Mesothelial cell of epicardium (in vitro differentiated cells): ENCODE data around the gene SPRR1B. TPM values are rescaled to one million over a fixed set of nuclear protein-coding genes. Genes with fewer than 3 reads are reported as not detected.

ENCODE experiments used
- DNase-seq, 2 experiments: peaks; one replicate each; pipeline ENCODE4 v3.0.0; 2021; ENCODE audit warnings: low spot score in 2 of 2; ENCODE audit not compliant: unreplicated experiment in 2 of 2
- H3K27ac Mint-ChIP-seq: 2 replicates; pipeline ENCODE4 v1.8.0; 2021; ENCODE audit warnings: mixed read lengths
- H3K27me3 Mint-ChIP-seq: 2 replicates; pipeline ENCODE4 v1.8.0; 2021; ENCODE audit warnings: low read depth, mixed read lengths
- H3K36me3 Mint-ChIP-seq: 2 replicates; pipeline ENCODE4 v1.8.0; 2021; ENCODE audit warnings: mixed read lengths
- H3K4me1 Mint-ChIP-seq: 2 replicates; pipeline ENCODE4 v1.8.0; 2021; ENCODE audit warnings: mixed read lengths
- H3K4me3 Mint-ChIP-seq: 2 replicates; pipeline ENCODE4 v1.8.0; 2021; ENCODE audit warnings: mild to moderate bottlenecking, moderate library complexity, mixed read lengths
- H3K9me3 Mint-ChIP-seq: 2 replicates; pipeline ENCODE4 v1.8.0; 2021; ENCODE audit warnings: mixed read lengths
- CTCF ChIP-seq: fragments of 200-600 bp; sonication (generic); IDR thresholded peaks from one replicate; pipeline ENCODE4 v1.5.0; 2021; ENCODE audit warnings: antibody characterized with exemption; ENCODE audit not compliant: unreplicated experiment
- total RNA-seq: library from RNA; stranded (reverse); gene quantifications from 3 replicates; pipeline ENCODE4 v1.2.1, GENCODE V29; 2021

SPRR1B gene
- total RNA-seq, 1 donor from 2014 or later, result not detected

- no peak for DNase-seq
- H3K4me3 Mint-ChIP-seq, result no peak overlapping the region
- no peak overlapping the region for H3K27ac Mint-ChIP-seq
- H3K27me3 Mint-ChIP-seq, result peaks cover 8% of the 10 kb centered on the region
- H3K9me3 Mint-ChIP-seq, result peaks cover 9% of the 10 kb centered on the region
- H3K4me1 Mint-ChIP-seq, result no peaks in the 10 kb centered on the region
- H3K36me3 Mint-ChIP-seq, result no peaks in the 10 kb centered on the region
- no peak for TF ChIP-seq CTCF
These were observed 37.8 kb upstream of the SPRR1B start for GRCh38 chr1:152993186-152993585.

GRCh38 chr1:152995842-152996241 lies 35.2 kb upstream of the SPRR1B start:
- no peak for TF ChIP-seq CTCF

GRCh38 chr1:152996633-152997400 lies 34.2 kb upstream of the SPRR1B start:
- no peak for DNase-seq
- H3K36me3 Mint-ChIP-seq, result no peaks in the 10 kb centered on the region
- TF ChIP-seq CTCF, result no peak
- no peak overlapping the region for H3K4me3 Mint-ChIP-seq
- H3K9me3 Mint-ChIP-seq, result peaks cover 8% of the 10 kb centered on the region
- no peaks in the 10 kb centered on the region for H3K4me1 Mint-ChIP-seq
- H3K27ac Mint-ChIP-seq, result no peak overlapping the region
- no peaks in the 10 kb centered on the region for H3K27me3 Mint-ChIP-seq

More at GRCh38 chr1:152995842-152996241, 35.2 kb upstream of the SPRR1B start:
- H3K27ac Mint-ChIP-seq, result no peak overlapping the region
- no peaks in the 10 kb centered on the region for H3K27me3 Mint-ChIP-seq
- no peak overlapping the region for H3K4me3 Mint-ChIP-seq
- DNase-seq, result no peak
- no peaks in the 10 kb centered on the region for H3K4me1 Mint-ChIP-seq
- H3K9me3 Mint-ChIP-seq, result peaks cover 8% of the 10 kb centered on the region
- H3K36me3 Mint-ChIP-seq, result no peaks in the 10 kb centered on the region

GRCh38 chr1:152997901-152998300 lies 33.1 kb upstream of the SPRR1B start:
- Mint-ChIP-seq H3K9me3 (peaks cover 8% of the 10 kb centered on the region), H3K27ac (no peak overlapping the region), H3K27me3 (no peaks in the 10 kb centered on the region), H3K36me3 (no peaks in the 10 kb centered on the region), H3K4me3 (no peak overlapping the region), H3K4me1 (no peaks in the 10 kb centered on the region)
- no peak for TF ChIP-seq CTCF
- DNase-seq, result no peak

- no peaks in the 10 kb centered on the region for H3K36me3 Mint-ChIP-seq
- H3K4me1 Mint-ChIP-seq, result no peaks in the 10 kb centered on the region
- no peak overlapping the region for H3K4me3 Mint-ChIP-seq
- H3K9me3 Mint-ChIP-seq, result peaks cover 8% of the 10 kb centered on the region
- TF ChIP-seq CTCF, result no peak
- no peak overlapping the region for H3K27ac Mint-ChIP-seq
- DNase-seq, result no peak
- H3K27me3 Mint-ChIP-seq, result no peaks in the 10 kb centered on the region
These were observed 32.5 kb upstream of the SPRR1B start for GRCh38 chr1:152998476-152998875.
